Left cardiac atrium (tissue), 4 donors: ENCODE results near the gene ELAPOR1. TPM values are rescaled to one million over a fixed set of nuclear protein-coding genes. Genes with fewer than 3 reads are reported as not detected.

ENCODE experiments used
- ATAC-seq, 2 donors: fragments of 200-7000 bp; cut with Tn5 transposase; one replicate each; pipeline ENCODE4 v1.9.1; 2020; ENCODE audit warnings: mild to moderate bottlenecking in 2 of 2, moderate library complexity in 2 of 2
- DNase-seq: peaks from one replicate; pipeline ENCODE4 v3.0.0-alpha.2; 2020
- intact Hi-C, 2 donors: fragments of 100-400 bp; cut with DNase I; formaldehyde crosslinking; loops; one replicate each; pipeline versions ENCODE4 v1.14.1 to v1.15.1; 2022 to 2023
- total RNA-seq, 2 donors: library from RNA; stranded (reverse); fragmentation: NEBNext Ultra II Directional; extraction: Animal tissue kit (Norgen Biotek cat#: 25700); gene quantifications; one replicate each; pipeline ENCODE4 v1.2.1, GENCODE V29; 2021
- donor health status: DM: no; HTN: yes; CAD: no.
- donor health status: DM: no; HTN: yes; CAD: no; lungs with severe emphysema.
- donor health status: DM: yes; HTN: yes; CAD: no.
- donor health status: Dilated cardiomyopathy.

ELAPOR1 gene
- total RNA-seq, 2 donors from 2014 or later: 0.21 to 0.39 TPM

DNA sequence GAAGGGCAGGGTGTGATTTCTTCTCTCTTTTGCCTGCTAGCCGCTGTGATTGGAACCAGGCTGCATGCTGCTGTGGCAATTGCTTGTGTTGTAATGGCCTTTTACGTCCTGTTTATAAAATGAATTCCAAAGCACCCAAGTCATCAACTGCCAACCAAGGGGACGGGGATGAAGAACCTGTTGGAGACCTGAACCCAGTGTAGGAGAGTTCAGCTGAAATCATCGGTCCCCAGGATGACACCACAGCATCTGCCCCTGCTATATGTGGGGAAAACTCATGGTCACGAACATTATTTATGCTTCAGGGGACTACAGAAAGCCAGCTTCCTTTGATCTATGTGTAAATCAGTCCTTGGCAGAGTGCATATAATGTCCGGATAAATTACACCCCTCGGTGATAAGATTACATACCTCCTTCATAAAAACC, 19.5 kb upstream of the ELAPOR1 start:
- DNase-seq: no peak
- no peak for ATAC-seq
- intact Hi-C loops: loop anchor here in 1 of 2 donors (10.0 kb wide), 1 partner anchor 120 kb away; the partner anchor contains the start of gene SARS1

DNA sequence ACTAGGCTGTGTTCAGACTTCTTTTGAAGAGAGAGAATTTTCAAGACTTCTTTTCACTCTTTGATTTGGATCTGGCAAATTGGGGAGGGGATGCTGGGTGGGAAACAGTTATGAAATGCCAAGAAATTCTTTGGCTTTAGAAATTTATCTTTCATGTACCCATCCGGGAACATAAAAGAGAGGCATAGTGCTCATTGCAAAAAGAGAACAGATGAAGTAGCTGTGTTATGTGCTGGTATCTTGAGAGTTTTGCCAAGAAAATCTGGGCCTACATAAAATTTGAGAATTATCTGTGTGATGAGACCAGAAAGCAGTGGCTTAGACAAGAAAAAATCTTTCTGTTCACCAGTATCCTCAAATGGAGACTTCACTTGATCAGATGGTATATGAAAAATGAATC, 19.0 kb upstream of the ELAPOR1 start:
- ATAC-seq (no peak), DNase-seq (no peak)
- intact Hi-C loops: loop anchor here in 1 of 2 donors (10.0 kb wide), 1 partner anchor 120 kb away; the partner anchor contains the start of gene SARS1

DNA sequence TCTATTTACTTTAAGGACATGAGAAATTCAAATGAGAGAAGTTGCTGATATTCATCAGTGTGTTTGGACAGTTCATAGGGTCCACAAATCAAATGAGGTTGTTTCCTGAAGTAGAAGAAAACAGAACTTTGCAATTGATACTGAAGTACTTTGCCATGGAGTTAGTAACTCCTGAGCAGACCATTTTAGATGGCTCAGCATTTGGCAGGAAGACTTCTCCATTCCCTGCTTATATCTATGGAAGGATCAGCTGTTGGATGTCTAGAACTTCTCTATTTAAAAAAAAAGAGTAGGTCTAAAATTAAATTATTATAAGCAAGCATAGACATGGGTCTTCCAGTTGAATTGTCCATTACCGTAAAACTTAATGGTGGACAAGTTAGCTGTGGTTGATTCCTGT, 18.3 kb upstream of the ELAPOR1 start:
- DNase-seq (no peak), ATAC-seq (no peak)
- intact Hi-C loops: loop anchor here in 1 of 2 donors (10.0 kb wide), 1 partner anchor 119 kb away; the partner anchor contains the start of gene SARS1

DNA sequence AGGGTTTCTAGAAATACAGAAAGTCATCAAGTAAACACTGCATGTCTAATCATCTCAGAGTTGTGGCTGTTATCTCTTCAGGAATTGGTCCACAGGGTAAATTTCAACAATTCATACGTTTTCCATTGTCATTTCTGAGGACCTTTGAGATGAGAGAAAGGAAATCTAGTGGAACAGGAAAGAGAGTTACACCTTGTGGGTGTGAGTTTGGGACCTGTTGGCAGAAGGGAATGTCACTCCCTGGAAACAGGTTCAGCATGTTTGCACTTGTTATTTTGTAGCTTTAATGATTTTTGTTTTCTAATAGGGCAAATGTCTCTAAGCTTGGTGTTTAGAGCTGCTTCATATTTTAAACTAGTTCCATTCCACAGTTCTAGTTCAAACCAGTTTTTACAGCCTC, 17.8 kb upstream of the ELAPOR1 start:
- ATAC-seq (no peak), DNase-seq (no peak)
- intact Hi-C loops: loop anchor here in 1 of 2 donors (10.0 kb wide), 1 partner anchor 119 kb away; the partner anchor contains the start of gene SARS1

DNA sequence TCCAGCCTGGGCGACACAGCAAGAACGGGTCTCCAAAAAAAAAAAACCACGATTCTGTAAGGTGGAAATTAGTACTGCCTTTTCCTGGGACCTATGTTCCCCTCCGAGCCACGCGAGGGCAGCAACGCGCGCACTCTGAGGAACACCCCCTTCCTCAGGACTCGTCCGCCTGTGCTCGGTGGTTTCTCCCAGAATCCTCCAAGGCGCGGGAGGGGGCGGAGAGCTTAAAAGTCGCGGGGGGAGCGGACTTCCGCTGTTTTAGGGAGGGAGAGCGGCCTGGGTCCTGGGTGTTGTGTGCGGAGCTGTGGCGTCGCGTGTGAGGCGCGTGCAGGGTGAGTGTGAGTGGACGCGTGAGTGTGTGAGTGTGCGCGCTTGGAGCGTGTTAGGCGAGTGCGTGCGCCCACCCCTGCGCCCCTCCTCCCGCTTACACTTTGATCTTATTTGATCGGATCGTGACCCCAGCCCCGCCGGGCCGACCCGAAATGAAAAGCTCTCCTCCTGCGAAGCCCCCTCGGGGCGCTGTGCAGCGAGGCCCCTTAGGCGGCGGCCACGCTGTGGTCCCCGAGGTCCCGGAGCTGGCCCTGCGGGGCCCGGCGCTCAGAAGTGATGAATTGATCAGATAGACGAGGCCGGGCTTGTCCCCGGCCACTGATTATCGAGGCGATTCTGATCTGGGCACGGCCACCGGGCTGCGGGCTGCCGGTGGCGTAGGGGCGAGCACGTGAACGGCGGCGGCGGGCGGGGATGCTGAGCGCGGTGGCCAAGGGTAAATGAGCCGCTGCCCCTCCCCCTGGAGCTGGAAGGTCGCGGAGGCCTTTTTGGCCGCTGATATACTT, 13.8 kb upstream of the ELAPOR1 start:
- intact Hi-C loops: loop anchor here in 1 of 2 donors (10.0 kb wide), 1 partner anchor 115 kb away; the partner anchor contains the start of gene SARS1
- DNase-seq (peak; percentile 97), ATAC-seq (peak; percentile 98 to 99)

DNA sequence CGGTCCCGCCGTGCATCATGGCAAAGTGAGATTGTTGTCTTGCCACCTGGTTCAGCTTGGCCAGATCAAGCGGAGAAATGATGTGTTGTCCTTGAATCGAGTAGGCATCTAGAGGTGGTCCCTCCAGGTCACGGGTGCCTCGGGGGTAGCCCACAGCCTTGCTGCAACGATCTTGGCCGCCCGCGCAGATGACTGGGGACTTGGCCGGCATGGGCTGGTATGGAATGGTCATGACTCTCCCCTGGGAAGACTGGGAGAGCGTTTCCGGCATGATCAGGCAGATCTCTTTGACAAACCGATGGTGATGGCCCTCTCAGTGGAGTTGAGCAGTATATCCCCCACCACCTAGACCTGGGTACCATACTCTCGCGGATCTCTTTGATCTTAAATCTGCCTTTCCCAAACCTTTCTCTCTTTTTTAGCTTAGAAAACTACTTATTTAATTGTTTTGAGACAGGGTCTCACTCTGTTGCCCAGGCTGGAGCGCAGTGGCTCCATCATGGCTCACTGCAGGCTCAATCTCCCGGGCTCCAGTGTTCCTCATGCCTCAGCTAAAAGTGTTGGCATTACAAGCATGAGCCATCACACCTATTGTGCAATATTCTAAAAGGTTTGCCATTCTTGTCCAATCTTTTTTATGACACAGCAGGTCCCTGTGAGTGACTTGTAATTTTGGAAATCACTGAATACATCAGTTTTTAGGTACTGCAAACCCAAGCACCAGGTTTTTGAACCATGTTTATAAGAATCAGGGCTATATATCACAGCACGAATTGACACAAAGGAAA, 9.4 kb upstream of the ELAPOR1 start:
- ATAC-seq: no peak
- intact Hi-C loops: no loop called here
- DNase-seq: peak; percentile 28

DNA sequence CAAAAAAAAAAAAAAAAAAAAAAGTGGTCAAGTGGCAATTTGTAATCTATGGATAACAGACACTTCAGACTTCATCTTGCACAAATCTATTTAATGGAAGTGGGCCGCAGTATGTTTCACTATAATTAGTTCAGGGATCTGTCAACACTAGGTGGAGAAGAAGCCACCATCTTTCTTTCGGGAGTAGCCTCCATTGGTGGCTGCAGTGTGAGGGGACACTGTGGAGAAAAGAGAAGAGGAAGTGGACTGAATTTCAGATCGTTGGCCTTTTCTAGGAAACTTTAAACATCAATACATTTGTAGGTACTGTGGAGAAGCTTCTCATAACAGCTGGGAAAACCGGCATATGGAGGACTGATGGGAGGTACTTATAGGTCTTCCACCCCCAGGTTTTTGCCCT, 8.0 kb upstream of the ELAPOR1 start:
- ATAC-seq: no peak
- intact Hi-C loops: no loop called here
- DNase-seq: no peak

DNA sequence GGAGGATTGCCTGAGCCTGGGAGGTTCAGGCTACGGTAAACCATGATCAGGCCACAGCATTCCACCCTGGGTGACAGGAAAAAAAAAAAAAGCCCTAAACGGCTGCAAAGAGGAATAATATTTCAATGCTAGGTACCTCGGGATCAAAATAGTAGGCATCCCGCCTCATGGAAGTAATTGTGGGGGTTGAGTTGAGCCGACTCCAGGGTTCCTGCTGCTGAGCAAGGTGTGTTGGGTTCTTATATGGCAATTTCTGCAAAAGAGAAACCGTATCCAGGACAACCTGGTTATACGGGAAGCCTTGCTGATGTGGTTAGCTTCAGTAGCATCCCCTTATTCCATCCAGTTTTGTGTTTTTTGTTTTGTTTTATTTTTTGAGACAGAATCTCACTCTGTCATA, 6.1 kb upstream of the ELAPOR1 start:
- DNase-seq (no peak), ATAC-seq (no peak)
- intact Hi-C loops: no loop called here

DNA sequence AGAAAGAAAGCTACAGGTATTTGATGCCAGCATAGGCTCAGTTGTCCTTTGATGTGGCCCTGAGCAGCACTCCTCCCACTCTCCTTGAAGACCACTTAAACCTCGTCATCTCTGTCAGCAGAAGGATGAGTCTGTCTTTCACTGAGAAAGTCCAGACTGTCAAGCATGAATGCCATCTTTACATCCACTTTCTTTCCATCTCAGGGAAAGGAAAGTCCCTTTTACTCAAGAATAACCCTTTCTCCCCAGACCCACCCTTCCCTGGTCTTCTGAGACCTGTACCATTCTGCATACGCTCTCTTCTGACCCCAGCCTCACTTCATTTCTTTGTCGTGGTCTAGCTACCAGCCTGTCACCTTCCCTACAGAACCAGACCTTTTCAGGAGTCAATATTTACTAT, 4.0 kb upstream of the ELAPOR1 start:
- intact Hi-C loops: loop anchor here in 1 of 2 donors (10.0 kb wide), 1 partner anchor 145 kb away; the partner anchor contains the start of gene CLCC1
- no peak for DNase-seq
- ATAC-seq: no peak

DNA sequence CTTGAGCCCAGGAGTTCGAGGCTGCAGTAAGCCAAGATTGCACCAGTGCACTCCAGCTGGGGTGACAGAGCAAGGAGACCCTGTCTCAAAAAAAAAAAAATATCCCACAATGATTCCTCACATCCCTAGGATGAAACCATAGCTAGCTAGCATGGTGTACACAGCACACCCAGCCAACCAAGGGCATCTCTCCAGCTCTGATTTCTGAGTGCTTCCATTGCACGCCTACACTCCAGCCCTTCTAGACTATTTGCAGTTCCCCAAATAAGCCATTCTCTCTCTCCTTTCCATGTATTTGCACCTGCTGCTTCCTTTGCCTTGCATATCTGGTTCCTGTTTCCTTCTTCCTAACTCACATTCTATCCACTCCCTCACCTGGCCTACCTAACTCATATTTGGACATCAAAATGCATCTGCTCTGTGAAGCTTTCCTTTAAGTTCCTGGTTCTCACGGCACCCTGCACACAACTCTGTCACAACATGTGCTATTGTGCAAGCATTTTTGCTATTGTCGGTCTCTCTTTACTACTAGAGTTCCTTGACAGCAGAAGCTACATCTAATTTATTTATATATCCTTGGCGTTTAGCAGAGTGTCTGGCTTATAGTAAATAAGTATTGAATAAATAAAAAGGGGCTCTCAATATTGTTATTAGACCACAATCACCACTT, 2.4 kb upstream of the ELAPOR1 start:
- DNase-seq: no peak
- intact Hi-C loops: loop anchor here in 1 of 2 donors (10.0 kb wide), 1 partner anchor 147 kb away; the partner anchor contains the start of gene CLCC1
- ATAC-seq: no peak

DNA sequence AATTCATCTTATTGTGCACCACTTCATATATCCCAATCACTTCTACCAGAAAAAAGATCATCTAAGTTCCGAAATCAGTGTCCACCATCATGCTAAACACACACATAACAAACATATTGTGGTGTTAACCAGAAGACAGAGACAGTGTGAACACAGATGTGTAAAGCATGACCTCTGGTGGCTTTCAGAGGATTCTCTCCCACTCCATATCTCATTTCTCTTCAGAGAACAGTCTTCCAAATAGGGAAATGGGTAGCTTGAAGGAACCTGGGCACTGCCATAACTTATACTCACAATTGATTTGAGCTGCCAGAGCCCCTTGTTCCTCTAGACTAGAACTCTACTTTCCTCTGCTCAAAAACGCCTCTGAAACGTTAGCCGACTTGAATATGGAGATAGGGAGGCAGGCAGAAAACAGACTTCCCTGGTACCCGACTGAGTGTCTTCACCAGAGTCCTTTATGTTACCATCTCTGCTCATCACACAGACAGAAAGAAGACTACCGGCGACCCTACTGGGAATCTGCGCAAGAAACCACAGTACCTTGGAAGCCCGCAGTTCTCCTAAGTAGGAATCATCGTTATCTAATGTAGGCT, 1.8 kb upstream of the ELAPOR1 start:
- no peak for DNase-seq
- ATAC-seq: peak; percentile 58 to 60
- intact Hi-C loops: loop anchor here in 1 of 2 donors (10.0 kb wide), 1 partner anchor 147 kb away; the partner anchor contains the start of gene CLCC1

DNA sequence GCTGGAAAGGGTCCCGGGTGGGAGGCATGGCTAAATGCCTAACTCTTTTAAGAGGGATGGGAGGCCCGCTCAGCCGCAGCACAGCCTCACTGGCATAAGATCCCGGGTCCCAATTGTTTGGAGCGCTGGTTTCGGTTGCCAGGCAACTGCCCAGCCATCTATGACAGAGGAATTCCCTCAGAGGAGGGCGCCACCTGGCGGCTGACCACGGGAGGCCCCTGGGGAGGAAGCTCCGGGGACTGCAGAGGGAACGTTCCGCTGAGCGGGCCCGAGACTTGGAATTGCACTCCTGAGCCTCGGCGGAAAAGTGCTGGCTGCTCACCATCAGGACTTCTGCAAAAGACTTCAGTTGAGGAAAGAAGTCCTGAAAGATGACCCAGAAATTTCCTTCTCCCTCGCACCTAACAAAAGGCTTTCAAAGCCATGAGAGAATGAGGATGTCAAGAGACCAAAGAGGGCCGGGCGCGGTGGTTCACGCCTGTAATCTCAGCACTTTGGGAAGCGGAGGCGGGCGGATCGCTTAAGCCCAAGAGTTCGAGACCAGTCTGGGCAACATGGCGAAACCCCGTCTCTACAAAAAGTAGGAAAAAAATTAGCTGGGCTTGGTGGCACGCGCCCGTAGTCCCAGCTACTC, 1.1 kb upstream of the ELAPOR1 start:
- intact Hi-C loops: loop anchor here in 1 of 2 donors (10.0 kb wide), 1 partner anchor 148 kb away; the partner anchor contains the start of gene CLCC1
- peak; percentile 97 for ATAC-seq
- DNase-seq: peak; percentile 95

DNA sequence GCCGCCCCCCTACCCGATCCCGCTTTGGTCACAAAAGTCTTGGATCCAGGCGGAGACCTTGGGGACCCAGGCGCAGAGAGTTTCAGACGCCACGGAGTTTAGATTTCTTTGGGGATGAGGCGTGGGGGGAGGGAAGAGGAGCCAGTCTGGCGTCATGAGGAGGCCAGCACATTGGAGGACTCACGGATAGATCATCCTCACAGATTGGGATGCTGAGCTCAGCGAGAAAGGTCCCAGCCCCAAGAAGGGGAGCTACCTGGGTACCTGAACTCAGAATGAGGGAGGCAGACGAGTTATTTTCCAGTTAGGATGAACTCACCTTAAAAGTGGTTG, 393 bp downstream of the ELAPOR1 start:
- intact Hi-C loops: loop anchor here in 1 of 2 donors (10.0 kb wide), 1 partner anchor 150 kb away; the partner anchor contains the start of gene CLCC1
- DNase-seq (no peak), ATAC-seq (no peak)

DNA sequence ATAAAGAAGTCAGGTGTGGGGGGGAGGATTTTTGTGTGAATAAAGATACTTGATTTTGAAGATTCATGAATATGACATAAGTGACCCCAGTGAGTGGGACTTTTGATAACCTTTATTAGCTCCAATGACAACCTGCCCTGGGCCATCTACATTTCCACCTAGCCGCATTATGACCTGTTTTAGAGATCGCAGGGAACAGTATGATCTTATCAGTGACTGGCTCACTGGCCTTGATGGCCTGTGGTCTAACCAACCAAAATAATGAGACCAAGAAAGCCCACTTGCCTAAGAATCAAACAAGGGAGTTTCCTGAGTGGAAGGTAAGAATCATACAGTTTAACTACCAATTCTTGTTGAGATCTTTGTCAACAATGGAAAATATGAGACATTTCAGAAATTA, 1.8 kb downstream of the ELAPOR1 start:
- ATAC-seq: no peak
- DNase-seq: no peak
- intact Hi-C loops: loop anchor here in 1 of 2 donors (10.0 kb wide), 1 partner anchor 151 kb away; the partner anchor contains the start of gene CLCC1

DNA sequence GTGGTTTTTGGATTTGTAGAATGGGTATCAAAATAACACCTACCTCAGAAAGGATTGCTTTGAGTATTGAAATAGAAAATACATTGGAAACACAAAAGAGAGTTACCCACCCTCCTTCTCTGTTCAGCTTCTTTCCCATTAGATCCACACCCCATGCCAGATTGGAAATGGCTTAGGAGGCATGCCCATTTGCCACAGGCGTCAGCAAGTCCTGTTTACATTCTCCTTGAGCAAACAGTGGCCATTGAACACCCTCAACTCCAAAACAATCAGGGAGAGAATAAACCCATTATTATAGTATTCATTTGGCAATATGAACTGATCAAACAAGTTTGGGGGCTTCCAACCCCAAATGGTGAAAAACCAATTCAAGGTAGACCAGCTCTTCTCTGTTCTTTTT, 2.4 kb downstream of the ELAPOR1 start:
- ATAC-seq: no peak
- intact Hi-C loops: loop anchor here in 1 of 2 donors (10.0 kb wide), 1 partner anchor 151 kb away; the partner anchor contains the start of gene CLCC1
- DNase-seq: no peak

DNA sequence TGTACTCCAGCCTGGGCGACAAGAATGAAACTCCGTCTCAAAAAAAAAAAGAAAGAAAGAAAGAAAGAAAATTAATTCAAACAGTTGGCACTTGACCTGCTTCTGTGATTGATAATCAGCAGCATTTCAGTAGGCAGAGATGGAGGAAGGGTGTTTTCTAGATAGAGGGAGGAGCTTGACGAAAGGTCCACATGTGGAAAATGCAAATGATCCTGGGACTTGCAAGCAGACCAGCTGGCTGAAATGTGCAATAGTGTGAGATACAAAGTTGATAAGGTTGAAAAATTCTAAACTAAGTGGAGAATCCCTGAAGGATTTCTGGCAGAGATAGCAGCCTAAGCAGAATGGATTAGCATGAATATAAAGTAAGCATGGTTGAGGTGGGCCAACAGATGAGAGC, 4.2 kb downstream of the ELAPOR1 start:
- intact Hi-C loops: loop anchor here in 1 of 2 donors (10.0 kb wide), 1 partner anchor 153 kb away; the partner anchor contains the start of gene CLCC1
- ATAC-seq: no peak
- DNase-seq: no peak

DNA sequence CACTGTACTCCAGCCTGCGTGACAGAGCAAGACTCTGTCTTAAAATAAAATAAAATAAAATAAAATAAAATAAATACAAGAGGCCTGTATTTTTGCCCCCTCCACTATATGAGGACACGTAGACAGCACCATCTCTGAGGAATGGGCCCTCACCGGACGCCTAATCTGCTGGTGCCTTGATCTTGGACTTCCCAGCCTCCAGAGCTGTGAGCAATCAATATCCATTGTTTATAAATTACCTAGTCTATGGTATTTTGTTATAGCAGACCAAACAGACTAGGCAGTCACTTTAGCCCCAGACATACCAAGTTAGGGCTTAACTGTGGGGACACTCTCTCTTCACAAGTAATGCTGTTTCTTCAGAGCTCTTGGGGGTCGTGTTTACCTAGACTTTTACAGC, 6.4 kb downstream of the ELAPOR1 start:
- ATAC-seq (no peak), DNase-seq (no peak)
- intact Hi-C loops: no loop called here

DNA sequence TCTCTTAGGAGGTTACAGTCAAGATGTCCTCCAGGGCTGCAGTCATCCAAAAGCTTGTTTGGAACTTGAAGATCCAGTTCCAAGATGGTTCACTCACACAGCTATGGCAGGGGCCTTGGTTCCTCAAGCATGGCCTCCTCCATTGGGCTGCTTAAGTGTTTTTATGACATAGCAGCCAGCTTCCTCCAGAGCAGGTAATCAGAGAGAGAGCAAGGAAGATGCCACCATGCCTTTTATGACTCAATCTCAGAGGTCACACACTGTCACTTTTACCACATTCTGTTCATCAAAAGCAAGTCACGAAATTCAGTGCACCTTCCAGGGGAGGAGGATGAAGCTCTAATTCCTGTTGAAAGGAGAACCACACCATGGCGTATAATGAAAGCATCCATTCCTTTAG, 17.1 kb downstream of the ELAPOR1 start:
- intact Hi-C loops: no loop called here
- no peak for ATAC-seq
- DNase-seq: no peak
